Central memory CD8-positive, alpha-beta T cell (primary cell): ENCODE results near the gene SAC3D1.

Source experiments
- ATAC-seq: fragments of 150-1000 bp; cut with Tn5 transposase; replicated peaks from 2 replicates; pipeline ENCODE4 v1.10.0; 2022; ENCODE audit warnings: mild to moderate bottlenecking, moderate FRiP score, moderate number of reproducible peaks; ENCODE audit not compliant: poor library complexity, severe bottlenecking; ENCODE audit errors: extremely low read depth
- DNase-seq, 2 donors: peaks; one replicate each; pipeline ENCODE4 v3.0.0; 2021; ENCODE audit warnings: low spot score in 2 of 2
- H3K27ac Mint-ChIP-seq: one replicate; pipeline ENCODE4 v1.8.0; 2022; ENCODE audit warnings: low read depth, mild to moderate bottlenecking, moderate library complexity, mixed read lengths
- H3K27me3 Mint-ChIP-seq: one replicate; pipeline ENCODE4 v1.8.0; 2022; ENCODE audit warnings: mixed read lengths
- H3K36me3 Mint-ChIP-seq: one replicate; pipeline ENCODE4 v1.8.0; 2022; ENCODE audit warnings: mild to moderate bottlenecking, moderate library complexity, mixed read lengths; ENCODE audit not compliant: insufficient read depth
- H3K4me1 Mint-ChIP-seq: one replicate; pipeline ENCODE4 v1.8.0; 2022; ENCODE audit warnings: mixed read lengths
- H3K4me3 Mint-ChIP-seq: one replicate; pipeline ENCODE4 v1.8.0; 2022; ENCODE audit warnings: mild to moderate bottlenecking, moderate library complexity, mixed read lengths
- H3K9me3 Mint-ChIP-seq: one replicate; pipeline ENCODE4 v1.8.0; 2022; ENCODE audit warnings: mixed read lengths

Gene SAC3D1

DNA sequence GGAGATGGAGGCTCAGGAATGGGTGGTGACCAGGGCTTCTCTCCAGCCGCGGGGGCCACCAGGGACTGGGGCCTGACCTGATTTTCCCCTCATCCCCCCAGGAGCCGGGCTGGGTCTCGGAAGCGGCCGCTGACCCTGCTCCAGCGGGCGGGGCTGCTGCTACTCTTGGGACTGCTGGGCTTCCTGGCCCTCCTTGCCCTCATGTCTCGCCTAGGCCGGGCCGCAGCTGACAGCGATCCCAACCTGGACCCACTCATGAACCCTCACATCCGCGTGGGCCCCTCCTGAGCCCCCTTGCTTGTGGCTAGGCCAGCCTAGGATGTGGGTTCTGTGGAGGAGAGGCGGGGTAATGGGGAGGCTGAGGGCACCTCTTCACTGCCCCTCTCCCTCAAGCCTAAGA is 46.8 kb downstream of the SAC3D1 start:
- H3K27ac Mint-ChIP-seq: no peak overlapping the region
- DNase-seq (no peak), ATAC-seq (no peak)
- H3K9me3 Mint-ChIP-seq: no peaks in the 10 kb centered on the region
- peaks cover 29% of the 10 kb centered on the region for H3K4me1 Mint-ChIP-seq
- H3K4me3 Mint-ChIP-seq: no peak overlapping the region
- no peaks in the 10 kb centered on the region for H3K27me3 Mint-ChIP-seq
- H3K36me3 Mint-ChIP-seq: peaks cover 25% of the 10 kb centered on the region

- DNase-seq (no peak), ATAC-seq (no peak)
- Mint-ChIP-seq H3K27ac (no peak overlapping the region), H3K9me3 (no peaks in the 10 kb centered on the region), H3K4me3 (no peak overlapping the region), H3K36me3 (peaks cover 11% of the 10 kb centered on the region), H3K4me1 (peaks cover 12% of the 10 kb centered on the region), H3K27me3 (no peaks in the 10 kb centered on the region)
Observed at GRCh38 chr11:65089621-65090020, 48.6 kb downstream of the SAC3D1 start.

DNA sequence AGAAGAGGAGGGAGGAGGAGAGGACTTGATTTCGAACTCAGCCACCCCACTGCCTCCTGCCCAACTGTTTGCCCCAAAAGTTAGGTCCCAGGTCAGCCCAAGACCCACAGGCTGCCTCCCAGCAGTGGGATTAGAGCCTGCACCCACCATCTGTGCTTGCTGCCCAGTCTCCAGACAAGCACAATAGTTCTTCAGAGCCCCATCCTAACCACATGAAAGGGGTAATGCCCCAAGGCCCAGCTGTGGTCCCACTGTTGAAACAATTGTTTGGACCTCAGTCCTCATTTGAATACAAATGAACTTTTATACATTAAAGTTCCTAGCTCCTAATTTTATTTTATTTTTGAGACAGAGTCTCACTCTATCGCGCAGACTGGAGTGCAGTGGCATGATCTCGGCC is 49.6 kb downstream of the SAC3D1 start:
- DNase-seq (no peak), ATAC-seq (no peak)
- no peak overlapping the region for H3K27ac Mint-ChIP-seq
- peaks cover 6% of the 10 kb centered on the region for H3K36me3 Mint-ChIP-seq
- no peak overlapping the region for H3K4me3 Mint-ChIP-seq
- H3K4me1 Mint-ChIP-seq: peaks cover 4% of the 10 kb centered on the region
- no peaks in the 10 kb centered on the region for H3K9me3 Mint-ChIP-seq
- no peaks in the 10 kb centered on the region for H3K27me3 Mint-ChIP-seq
